Astrocyte (in vitro differentiated cells and primary cell): ENCODE data around the gene COL11A2.

ENCODE experiments used
- CTCF ChIP-seq: IDR thresholded peaks from 2 replicates; pipeline ENCODE4 v1.5.1; 2011; ENCODE audit warnings: low read depth, mild to moderate bottlenecking, inconsistent platforms, low read length, moderate library complexity; ENCODE audit not compliant: insufficient read depth
- EZH2 ChIP-seq: IDR thresholded peaks from 2 replicates; pipeline ENCODE4 v1.6.1; 2012; ENCODE audit warnings: mild to moderate bottlenecking, low read length, inconsistent platforms; ENCODE audit not compliant: insufficient read depth

- TF ChIP-seq CTCF (no peak), EZH2 (no peak)
Observed at GRCh38 chr6:33168639-33169038, 23.6 kb downstream of the COL11A2 start.
